IPS-NIHi11 (cell line): ENCODE results near the gene EPHB1.
A peak's percentile ranks its signal among the peaks of the same experiment; 100 is the strongest.
"Not testable (repeated sequence)": the region's sequence is repeated elsewhere in the genome, so short reads cannot be mapped to it uniquely, and the experiment has no call there.

ENCODE experiments used
- DNase-seq: peaks from one replicate; pipeline ENCODE4 v3.0.0; 2012; ENCODE audit warnings: mixed read lengths, low spot score

Gene EPHB1

GRCh38 chr3:135215516-135215915 lies 420.5 kb downstream of the EPHB1 start:
- DNase-seq, result no peak

GRCh38 chr3:135216659-135217058 lies 421.6 kb downstream of the EPHB1 start:
- DNase-seq, result peak; percentile 35

- no peak for DNase-seq
Observed at GRCh38 chr3:135217730-135218129, 422.7 kb downstream of the EPHB1 start.

- peak; percentile 39 for DNase-seq
Observed at GRCh38 chr3:135218304-135218703, 423.2 kb downstream of the EPHB1 start.

GRCh38 chr3:135218782-135219181 lies 423.7 kb downstream of the EPHB1 start:
- no peak for DNase-seq

- DNase-seq, result no peak
Observed at GRCh38 chr3:135224815-135225362, 429.8 kb downstream of the EPHB1 start.

- DNase-seq, result no peak
Observed at GRCh38 chr3:135226057-135226456, 431.0 kb downstream of the EPHB1 start.

GRCh38 chr3:135228201-135228600 lies 433.1 kb downstream of the EPHB1 start:
- no peak for DNase-seq

- peak; percentile 44 for DNase-seq
Observed at GRCh38 chr3:135229018-135229495, 434.0 kb downstream of the EPHB1 start.

GRCh38 chr3:135231737-135232136 lies 436.7 kb downstream of the EPHB1 start:
- DNase-seq, result peak; percentile 54

GRCh38 chr3:135232226-135232625 lies 437.2 kb downstream of the EPHB1 start:
- no peak for DNase-seq

GRCh38 chr3:135233476-135233875 lies 438.4 kb downstream of the EPHB1 start:
- not testable (repeated sequence) for DNase-seq

- no peak for DNase-seq
Observed at GRCh38 chr3:135235541-135235940, 440.5 kb downstream of the EPHB1 start.

GRCh38 chr3:135237371-135238143 lies 442.5 kb downstream of the EPHB1 start:
- peak; percentile 41 for DNase-seq

- DNase-seq, result no peak
Observed at GRCh38 chr3:135238236-135238830, 443.3 kb downstream of the EPHB1 start.

- no peak for DNase-seq
Observed at GRCh38 chr3:135238871-135239614, 444.0 kb downstream of the EPHB1 start.

- DNase-seq, result no peak
Observed at GRCh38 chr3:135239615-135239884, 444.5 kb downstream of the EPHB1 start.

GRCh38 chr3:135240426-135240825 lies 445.4 kb downstream of the EPHB1 start:
- peak; percentile 57 for DNase-seq

- no peak for DNase-seq
Observed at GRCh38 chr3:135242285-135242684, 447.2 kb downstream of the EPHB1 start.

- no peak for DNase-seq
Observed at GRCh38 chr3:135243616-135244015, 448.6 kb downstream of the EPHB1 start.

- no peak for DNase-seq
Observed at GRCh38 chr3:135246027-135246426, 451.0 kb downstream of the EPHB1 start.

GRCh38 chr3:135248213-135248612 lies 453.2 kb downstream of the EPHB1 start:
- no peak for DNase-seq

- DNase-seq, result no peak
Observed at GRCh38 chr3:135249186-135249585, 454.1 kb downstream of the EPHB1 start.
